ENCODE measurements around the gene PARVG.

Gene PARVG

GRCh38 chr22:44256085-44256484 lies 75.4 kb downstream of the PARVG start:
- Histone ChIP-seq H3K9me3 (ENCODE audit: control insufficient read depth, insufficient read depth, low read length) (no peaks in the 10 kb centered on the region), H3K4me1 (ENCODE audit: control insufficient read depth, insufficient read depth, low read length) (no peaks in the 10 kb centered on the region), H3K4me3 (ENCODE audit: low read depth, low read length) (no peak overlapping the region), H3K27me3 (ENCODE audit: control insufficient read depth, insufficient read depth, low read length) (no peaks in the 10 kb centered on the region), H3K36me3 (ENCODE audit: control insufficient read depth, insufficient read depth, low read length) (no peaks in the 10 kb centered on the region), H3K9ac (ENCODE audit: low read depth, low read length) (no peak overlapping the region)

GRCh38 chr22:44256556-44257485 lies 76.1 kb downstream of the PARVG start:
- Histone ChIP-seq H3K36me3 (ENCODE audit: control insufficient read depth, insufficient read depth, low read length) (no peaks in the 10 kb centered on the region), H3K9ac (ENCODE audit: low read depth, low read length) (no peak overlapping the region), H3K27me3 (ENCODE audit: control insufficient read depth, insufficient read depth, low read length) (no peaks in the 10 kb centered on the region), H3K4me3 (ENCODE audit: low read depth, low read length) (no peak overlapping the region), H3K4me1 (ENCODE audit: control insufficient read depth, insufficient read depth, low read length) (no peaks in the 10 kb centered on the region), H3K9me3 (ENCODE audit: control insufficient read depth, insufficient read depth, low read length) (no peaks in the 10 kb centered on the region)

All from iPS-15b (cell line).